Caco-2 (cell line): Measurements from ENCODE around the gene PPP1R13B. TPM values are rescaled to one million over a fixed set of nuclear protein-coding genes. Genes with fewer than 3 reads are reported as not detected.

Experiments used
- BruUV-seq: library from RNA; stranded (reverse); fragments of 400-500 nt; replicated peaks from 2 replicates; lab custom pipeline; 2021; lab: Mats Ljungman, UMichigan
- CTCF ChIA-PET: fragments of 300-600 bp; sonication (Branson Sonifier 250); formaldehyde crosslinking; loops from one replicate; lab custom pipeline; 2022; ENCODE audit warnings: antibody characterized with exemption; lab: Charles Lee
- POLR2A ChIA-PET: fragments of 300-600 bp; sonication (Branson Sonifier 250); formaldehyde crosslinking; loops from one replicate; lab custom pipeline; 2022; ENCODE audit warnings: antibody characterized with exemption; lab: Charles Lee
- DNase-seq, 2 experiments: peaks; one replicate each; pipeline versions ENCODE4 v3.0.0 to v3.0.0-alpha.2; 2020 to 2022
- H3K27me3 ChIP-seq: replicated peaks from 2 replicates; pipeline ENCODE4 v1.6.0; 2011; ENCODE audit warnings: low read length; ENCODE audit not compliant: control insufficient read depth, insufficient read depth
- H3K36me3 ChIP-seq: 2 replicates; pipeline ENCODE4 v1.5.1; 2011; ENCODE audit warnings: low read length; ENCODE audit not compliant: control insufficient read depth, insufficient read depth
- H3K4me1 ChIP-seq: fragments of 250-450 bp; sonication (Bioruptor Pico); 2 replicates; pipeline ENCODE4 v1.5.1; 2020; ENCODE audit warnings: mild to moderate bottlenecking
- H3K4me3 ChIP-seq: 2 replicates; pipeline ENCODE4 v1.5.1; 2011; ENCODE audit warnings: low read depth, mild to moderate bottlenecking, control low read depth, low read length
- H3K9me3 ChIP-seq: fragments of 250-450 bp; sonication (Bioruptor Pico); 2 replicates; pipeline ENCODE4 v1.5.1; 2020; ENCODE audit warnings: mild to moderate bottlenecking, moderate library complexity
- H3K27ac Mint-ChIP-seq: one replicate; pipeline ENCODE4 v1.8.0; 2022; ENCODE audit warnings: mixed read lengths; ENCODE audit not compliant: unreplicated experiment
- H3K27me3 Mint-ChIP-seq: one replicate; pipeline ENCODE4 v1.8.0; 2022; ENCODE audit warnings: mixed read lengths; ENCODE audit not compliant: insufficient read depth, unreplicated experiment
- H3K36me3 Mint-ChIP-seq: one replicate; pipeline ENCODE4 v1.8.0; 2022; ENCODE audit warnings: mild to moderate bottlenecking, mixed read lengths; ENCODE audit not compliant: insufficient read depth, unreplicated experiment
- H3K4me1 Mint-ChIP-seq: one replicate; pipeline ENCODE4 v1.8.0; 2022; ENCODE audit warnings: low read depth, mixed read lengths; ENCODE audit not compliant: unreplicated experiment
- H3K4me3 Mint-ChIP-seq: one replicate; pipeline ENCODE4 v1.8.0; 2022; ENCODE audit warnings: mild to moderate bottlenecking, moderate library complexity, mixed read lengths; ENCODE audit not compliant: unreplicated experiment
- H3K9me3 Mint-ChIP-seq: one replicate; pipeline ENCODE4 v1.8.0; 2022; ENCODE audit warnings: mixed read lengths; ENCODE audit not compliant: unreplicated experiment
- CTCF ChIP-seq, 2 experiments: fragments of 200-600 bp in 1 of 2; IDR thresholded peaks; 1 replicate in 1 of 2; 2 replicates in 1 of 2; pipeline versions ENCODE4 v1.5.1 to v1.8.0; 2011 to 2022; ENCODE audit warnings: antibody characterized with exemption in 1 of 2, control low read depth in 1 of 2, inconsistent platforms in 1 of 2, low read depth in 1 of 2, low read length in 1 of 2, mild to moderate bottlenecking in 1 of 2, moderate library complexity in 1 of 2; ENCODE audit not compliant: insufficient read depth in 1 of 2, severe bottlenecking in 1 of 2, unreplicated experiment in 1 of 2
- intact Hi-C: fragments of 100-400 bp; cut with micrococcal nuclease; formaldehyde crosslinking; loops from one replicate; pipeline ENCODE4 v1.10.0; 2022; ENCODE audit not compliant: unreplicated experiment
- total RNA-seq: library from RNA; stranded (reverse); gene quantifications from 2 replicates; pipeline ENCODE4 v1.2.3, GENCODE V29; 2022

Gene PPP1R13B
- total RNA-seq, 1 experiment from 2014 or later = 15.8 TPM

GRCh38 chr14:103694572-103695026 is 152.8 kb downstream of the PPP1R13B start:
- CTCF ChIA-PET = interaction anchor here (0.6 kb wide), 1 partner anchor 102 kb away, joined by 3 read pairs; no protein-coding TSS in a partner anchor
- H3K27ac Mint-ChIP-seq = no peak overlapping the region
- DNase-seq = no peak
- POLR2A ChIA-PET = no interaction called here
- H3K9me3 ChIP-seq = no peaks in the 10 kb centered on the region
- H3K36me3 ChIP-seq = peaks cover 2% of the 10 kb centered on the region; the same call in 1 of the 2 replicates
- H3K36me3 Mint-ChIP-seq = peaks cover 79% of the 10 kb centered on the region
- H3K4me1 Mint-ChIP-seq = no peaks in the 10 kb centered on the region
- TF ChIP-seq CTCF (IDR thresholded peaks at IDR 0.05; ENCODE audit: insufficient read depth in 1 of 2, low read depth in 1 of 2, low read length in 1 of 2, severe bottlenecking in 1 of 2, unreplicated experiment in 1 of 2) = no peak
- intact Hi-C loops = no loop called here
- H3K4me1 ChIP-seq = no peaks in the 10 kb centered on the region
- no peak overlapping the region for H3K4me3 Mint-ChIP-seq
- no peaks in the 10 kb centered on the region for H3K9me3 Mint-ChIP-seq
- no TSS peak for BruUV-seq
- H3K27me3 ChIP-seq = no peaks in the 10 kb centered on the region
- H3K27me3 Mint-ChIP-seq = no peaks in the 10 kb centered on the region
- no peak overlapping the region for H3K4me3 ChIP-seq

GRCh38 chr14:103693515-103693914 is 153.9 kb downstream of the PPP1R13B start:
- H3K27me3 Mint-ChIP-seq = no peaks in the 10 kb centered on the region
- BruUV-seq = no TSS peak
- H3K4me1 Mint-ChIP-seq = no peaks in the 10 kb centered on the region

GRCh38 chr14:103692871-103693270 is 154.5 kb downstream of the PPP1R13B start:
- H3K4me1 ChIP-seq = no peaks in the 10 kb centered on the region
- Mint-ChIP-seq H3K27ac (no peak overlapping the region), H3K36me3 (peaks cover 80% of the 10 kb centered on the region), H3K9me3 (no peaks in the 10 kb centered on the region), H3K27me3 (no peaks in the 10 kb centered on the region), H3K4me1 (no peaks in the 10 kb centered on the region), H3K4me3 (no peak overlapping the region)
- H3K36me3 ChIP-seq = peaks cover 2% of the 10 kb centered on the region; the same call in 1 of the 2 replicates
- no peak overlapping the region for H3K4me3 ChIP-seq
- H3K9me3 ChIP-seq = no peaks in the 10 kb centered on the region
- no peak for TF ChIP-seq CTCF (IDR thresholded peaks at IDR 0.05; ENCODE audit: insufficient read depth in 1 of 2, low read depth in 1 of 2, low read length in 1 of 2, severe bottlenecking in 1 of 2, unreplicated experiment in 1 of 2)
- intact Hi-C loops = no loop called here
- CTCF ChIA-PET = no interaction called here
- H3K27me3 ChIP-seq = no peaks in the 10 kb centered on the region
- no TSS peak for BruUV-seq
- POLR2A ChIA-PET = no interaction called here
- no peak for DNase-seq

More at GRCh38 chr14:103693515-103693914, 153.9 kb downstream of the PPP1R13B start:
- no peak for TF ChIP-seq CTCF (IDR thresholded peaks at IDR 0.05; ENCODE audit: insufficient read depth in 1 of 2, low read depth in 1 of 2, low read length in 1 of 2, severe bottlenecking in 1 of 2, unreplicated experiment in 1 of 2)
- peaks cover 2% of the 10 kb centered on the region; the same call in 1 of the 2 replicates for H3K36me3 ChIP-seq
- Mint-ChIP-seq H3K36me3 (peaks cover 80% of the 10 kb centered on the region), H3K27ac (no peak overlapping the region), H3K4me3 (no peak overlapping the region), H3K9me3 (no peaks in the 10 kb centered on the region)
- no peaks in the 10 kb centered on the region for H3K4me1 ChIP-seq
- ChIA-PET CTCF (interaction anchor here (0.7 kb wide), 1 partner anchor 26 kb away, joined by 7 read pairs; no protein-coding TSS in a partner anchor), POLR2A (no interaction called here)
- no peaks in the 10 kb centered on the region for H3K9me3 ChIP-seq
- no peak overlapping the region for H3K4me3 ChIP-seq
- no peak for DNase-seq
- intact Hi-C loops = no loop called here
- H3K27me3 ChIP-seq = no peaks in the 10 kb centered on the region
